IMR-90 (cell line): ENCODE measurements around the gene IKBKE. TPM values are rescaled to one million over a fixed set of nuclear protein-coding genes. Genes with fewer than 3 reads are reported as not detected.

ENCODE experiments used
- ATAC-seq: fragments of 200-7000 bp; cut with Tn5 transposase; 2 replicates; pipeline ENCODE4 v1.9.1; 2020; ENCODE audit warnings: low read depth, mild to moderate bottlenecking, moderate library complexity
- BruUV-seq: library from RNA; stranded (reverse); fragments of 400-500 nt; replicated peaks from 2 replicates; lab custom pipeline; 2021; lab: Mats Ljungman, UMichigan
- CTCF ChIA-PET: fragments of 300-600 bp; formaldehyde crosslinking; extraction: SDS; loops from one replicate; lab custom pipeline; 2021; ENCODE audit warnings: antibody characterized with exemption; lab: Yijun Ruan, JAX
- POLR2A ChIA-PET: fragments of 300-600 bp; sonication (Branson Sonifier 250); formaldehyde crosslinking; loops from one replicate; lab custom pipeline; 2022; ENCODE audit warnings: antibody characterized with exemption; ENCODE audit not compliant: unreplicated experiment; lab: Charles Lee
- DNase-seq: peaks from one replicate; pipeline ENCODE4 v3.0.0; 2013
- H2AFZ ChIP-seq: replicated peaks from 2 replicates; pipeline ENCODE3; 2013; ENCODE audit warnings: low read length, mild to moderate bottlenecking; ENCODE audit not compliant: poor library complexity
- H2AK5ac ChIP-seq: 2 replicates; pipeline ENCODE4 v1.6.1; 2013; ENCODE audit warnings: low read depth, low read length, inconsistent platforms
- H2AK9ac ChIP-seq: replicated peaks from 2 replicates; pipeline ENCODE3; 2013; ENCODE audit warnings: mild to moderate bottlenecking, low read depth, low read length, moderate library complexity; ENCODE audit not compliant: poor library complexity
- H2BK120ac ChIP-seq: 2 replicates; pipeline ENCODE4 v1.6.1; 2013; ENCODE audit warnings: low read depth, low read length, inconsistent platforms
- H2BK15ac ChIP-seq: 3 replicates; pipeline ENCODE4 v1.6.1; 2013; ENCODE audit warnings: low read depth, low read length, inconsistent platforms
- H2BK20ac ChIP-seq: 2 replicates; pipeline ENCODE4 v1.6.1; 2013; ENCODE audit warnings: low read depth, mild to moderate bottlenecking, inconsistent platforms, low read length, moderate library complexity
- H2BK5ac ChIP-seq: 2 replicates; pipeline ENCODE4 v1.6.1; 2013; ENCODE audit warnings: mild to moderate bottlenecking, low read depth, low read length, inconsistent platforms; ENCODE audit not compliant: poor library complexity, severe bottlenecking
- H3K14ac ChIP-seq: replicated peaks from 2 replicates; pipeline ENCODE4 v1.6.1; 2013; ENCODE audit warnings: low read depth, low read length, inconsistent platforms
- H3K18ac ChIP-seq: 2 replicates; pipeline ENCODE4 v1.6.1; 2013; ENCODE audit warnings: low read depth, low read length, control low read depth
- H3K23ac ChIP-seq: 2 replicates; pipeline ENCODE4 v1.6.1; 2013; ENCODE audit warnings: low read depth, low read length, inconsistent platforms
- H3K27ac ChIP-seq: 2 replicates; pipeline ENCODE4 v1.5.1; 2013; ENCODE audit warnings: mild to moderate bottlenecking, control low read depth, low read length; ENCODE audit not compliant: insufficient read depth
- H3K27me3 ChIP-seq: 2 replicates; pipeline ENCODE4 v1.6.1; 2013; ENCODE audit warnings: low read length; ENCODE audit not compliant: control insufficient read depth, insufficient read depth
- H3K36me3 ChIP-seq: 2 replicates; pipeline ENCODE4 v1.6.1; 2013; ENCODE audit warnings: low read length, mixed read lengths; ENCODE audit not compliant: control insufficient read depth, insufficient read depth
- H3K4ac ChIP-seq: 2 replicates; pipeline ENCODE4 v1.6.1; 2013; ENCODE audit warnings: low read depth, low read length, inconsistent platforms
- H3K4me1 ChIP-seq: 2 replicates; pipeline ENCODE4 v1.6.1; 2013; ENCODE audit warnings: low read length, mixed read lengths; ENCODE audit not compliant: control insufficient read depth, insufficient read depth
- H3K4me2 ChIP-seq: 2 replicates; pipeline ENCODE4 v1.6.1; 2013; ENCODE audit warnings: low read depth, mild to moderate bottlenecking, control low read depth, low read length, moderate library complexity
- H3K4me3 ChIP-seq: 2 replicates; pipeline ENCODE4 v1.5.1; 2013; ENCODE audit warnings: low read depth, mild to moderate bottlenecking, control low read depth, low read length, moderate library complexity; ENCODE audit not compliant: insufficient read depth
- H3K56ac ChIP-seq: 2 replicates; pipeline ENCODE4 v1.6.1; 2013; ENCODE audit warnings: low read length, inconsistent platforms; ENCODE audit not compliant: insufficient read depth; ENCODE audit errors: extremely low read depth
- H3K79me1 ChIP-seq, 2 experiments: 2 replicates each; pipeline ENCODE4 v1.6.1; 2013; ENCODE audit warnings: low read length in 2 of 2, inconsistent platforms in 1 of 2, low read depth in 1 of 2
- H3K9ac ChIP-seq: 2 replicates; pipeline ENCODE4 v1.6.1; 2013; ENCODE audit warnings: low read depth, low read length, control low read depth
- H3K9me1 ChIP-seq: 2 replicates; pipeline ENCODE4 v1.6.1; 2013; ENCODE audit warnings: low read length, inconsistent platforms; ENCODE audit not compliant: insufficient read depth
- H3K9me3 ChIP-seq: 2 replicates; pipeline ENCODE4 v1.6.1; 2013; ENCODE audit warnings: low read length; ENCODE audit not compliant: control insufficient read depth, insufficient read depth
- H4K20me1 ChIP-seq: 2 replicates; pipeline ENCODE4 v1.6.1; 2013; ENCODE audit warnings: low read length, inconsistent platforms; ENCODE audit not compliant: insufficient read depth
- H4K5ac ChIP-seq: 2 replicates; pipeline ENCODE4 v1.6.1; 2013; ENCODE audit warnings: mild to moderate bottlenecking, low read depth, low read length, control low read depth
- H4K8ac ChIP-seq, 2 experiments: 2 replicates each; pipeline ENCODE4 v1.6.1; 2013; ENCODE audit warnings: low read depth in 2 of 2, low read length in 2 of 2, control low read depth in 1 of 2, inconsistent platforms in 1 of 2
- H4K91ac ChIP-seq: 2 replicates; pipeline ENCODE4 v1.6.1; 2013; ENCODE audit warnings: low read depth, low read length, inconsistent platforms; ENCODE audit not compliant: insufficient read depth
- BHLHE40 ChIP-seq: fragments of 150-350 bp; IDR thresholded peaks from 2 replicates; pipeline ENCODE4 v1.6.1; 2016; ENCODE audit warnings: mild to moderate bottlenecking, low read depth, low read length
- ELK1 ChIP-seq: fragments of 150-350 bp; IDR thresholded peaks from 2 replicates; pipeline ENCODE4 v1.6.1; 2016; ENCODE audit warnings: low read depth, mild to moderate bottlenecking, low read length, moderate library complexity, borderline replicate concordance
- POLR2A ChIP-seq: IDR thresholded peaks from 2 replicates; pipeline ENCODE4 v1.6.1; 2012; ENCODE audit warnings: mild to moderate bottlenecking, low read depth, low read length
- RAD21 ChIP-seq: IDR thresholded peaks from 2 replicates; pipeline ENCODE4 v1.6.1; 2012; ENCODE audit warnings: low read length, improper control_type of control experiment
- SMC3 ChIP-seq: fragments of 150-350 bp; IDR thresholded peaks from 2 replicates; pipeline ENCODE4 v1.6.1; 2016; ENCODE audit warnings: low read depth, mild to moderate bottlenecking, antibody characterized with exemption, low read length, moderate library complexity
- WGBS, 2 experiments: methylation state at CpG; one replicate each; pipeline versions ENCODE4 v1.1.5 to v1.1.7; 2013; ENCODE audit warnings: missing lambda C conversion rate in 2 of 2; ENCODE audit not compliant: insufficient read length in 1 of 2; ENCODE audit errors: extremely low coverage in 2 of 2; 5-methylcytosine and 5-hydroxymethylcytosine counted together
- dilution Hi-C: fragments of 300-500 bp; cut with HindIII; formaldehyde crosslinking; loops from one replicate; pipeline ENCODE4 v1.14.3; 2018; ENCODE audit warnings: low sequenced_read_pairs; ENCODE audit not compliant: unreplicated experiment
- in situ Hi-C: fragments of 300-500 bp; cut with MboI; formaldehyde crosslinking; loops from 3 replicates; pipeline ENCODE4 v1.14.3; 2019; ENCODE audit warnings: low sequenced_read_pairs, inconsistent platforms, mixed read lengths
- intact Hi-C: fragments of 100-400 bp; cut with micrococcal nuclease; formaldehyde crosslinking; loops from 2 replicates; pipeline ENCODE4 v1.10.0; 2022
- polyA plus RNA-seq, 3 experiments: library from polyadenylated mRNA; depleted of rRNA; stranded (reverse); fragments of >200 nt; gene quantifications; 2 replicates each; pipeline ENCODE4 v1.2.3, GENCODE V29; 2012; ENCODE audit warnings: low replicate concordance in 1 of 3
- total RNA-seq: library from RNA; depleted of rRNA; stranded (reverse); fragments of >200 nt; gene quantifications from 2 replicates; pipeline ENCODE4 v1.2.3, GENCODE V29; 2012
- TF ChIP-seq, protein P1 (sequence below): conservative IDR thresholded peaks from 2 replicates; pipeline ENCODE4 v1.5.1; 2012; ENCODE audit warnings: mild to moderate bottlenecking, low read depth, low read length, improper control_type of control experiment
- TF ChIP-seq, protein P2 (sequence below): fragments of 150-350 bp; IDR thresholded peaks from 2 replicates; pipeline ENCODE4 v1.6.1; 2017; ENCODE audit warnings: mild to moderate bottlenecking, antibody characterized with exemption, low read length, low read depth

The IKBKE gene
- total and polyA plus RNA-seq, 2 of the 4 experiments (the other 2 are of a cell fraction), result 20.3 to 24.0 TPM

DNA sequence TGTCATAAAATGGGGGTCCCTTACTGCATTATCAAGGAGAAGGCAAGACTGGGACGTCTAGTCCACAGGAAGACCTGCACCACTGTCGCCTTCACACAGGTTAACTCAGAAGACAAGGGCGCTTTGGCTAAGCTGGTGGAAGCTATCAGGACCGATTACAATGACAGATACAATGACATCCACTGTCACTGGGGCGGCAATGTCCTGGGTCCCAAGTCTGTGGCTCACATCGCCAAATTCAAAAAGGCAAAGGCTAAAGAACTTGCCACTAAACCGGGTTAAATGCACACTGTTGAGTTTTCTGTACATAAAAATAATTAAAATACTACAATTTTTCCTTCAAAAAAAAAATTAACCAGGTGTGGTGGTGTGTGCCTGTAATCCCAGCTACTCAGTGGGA lies 59.1 kb downstream of the IKBKE start:
- Histone ChIP-seq H2BK5ac (no peak overlapping the region), H3K23ac (no peak overlapping the region), H2BK120ac (no peak overlapping the region), H4K8ac (no peak overlapping the region), H3K4me1 (no peaks in the 10 kb centered on the region), H2AFZ (no peak overlapping the region), H2AK5ac (no peak overlapping the region), H2AK9ac (no peak overlapping the region), H3K4me2 (no peak overlapping the region), H3K56ac (no peak overlapping the region), H3K9me3 (no peaks in the 10 kb centered on the region), H3K14ac (no peak overlapping the region), H4K5ac (no peak overlapping the region), H3K9ac (no peak overlapping the region), H3K27ac (no peak overlapping the region), H3K4me3 (no peak overlapping the region), H2BK15ac (no peak overlapping the region), H3K18ac (no peak overlapping the region), H3K4ac (no peak overlapping the region), H3K79me1 (no peaks in the 10 kb centered on the region), H4K91ac (no peak overlapping the region), H3K36me3 (no peaks in the 10 kb centered on the region), H4K20me1 (no peaks in the 10 kb centered on the region; the same call in 1 of the 2 replicates), H3K27me3 (peaks cover 3% of the 10 kb centered on the region), H3K9me1 (peaks cover 3% of the 10 kb centered on the region), H2BK20ac (no peak overlapping the region)
- DNase-seq (no peak), ATAC-seq (no peak)
- intact Hi-C loops (no loop called here), dilution Hi-C loops (no loop called here), in situ Hi-C loops (no loop called here)
- no peak for TF ChIP-seq ELK1
- TF ChIP-seq, protein P1, sequence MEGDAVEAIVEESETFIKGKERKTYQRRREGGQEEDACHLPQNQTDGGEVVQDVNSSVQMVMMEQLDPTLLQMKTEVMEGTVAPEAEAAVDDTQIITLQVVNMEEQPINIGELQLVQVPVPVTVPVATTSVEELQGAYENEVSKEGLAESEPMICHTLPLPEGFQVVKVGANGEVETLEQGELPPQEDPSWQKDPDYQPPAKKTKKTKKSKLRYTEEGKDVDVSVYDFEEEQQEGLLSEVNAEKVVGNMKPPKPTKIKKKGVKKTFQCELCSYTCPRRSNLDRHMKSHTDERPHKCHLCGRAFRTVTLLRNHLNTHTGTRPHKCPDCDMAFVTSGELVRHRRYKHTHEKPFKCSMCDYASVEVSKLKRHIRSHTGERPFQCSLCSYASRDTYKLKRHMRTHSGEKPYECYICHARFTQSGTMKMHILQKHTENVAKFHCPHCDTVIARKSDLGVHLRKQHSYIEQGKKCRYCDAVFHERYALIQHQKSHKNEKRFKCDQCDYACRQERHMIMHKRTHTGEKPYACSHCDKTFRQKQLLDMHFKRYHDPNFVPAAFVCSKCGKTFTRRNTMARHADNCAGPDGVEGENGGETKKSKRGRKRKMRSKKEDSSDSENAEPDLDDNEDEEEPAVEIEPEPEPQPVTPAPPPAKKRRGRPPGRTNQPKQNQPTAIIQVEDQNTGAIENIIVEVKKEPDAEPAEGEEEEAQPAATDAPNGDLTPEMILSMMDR, result no peak
- TF ChIP-seq, protein P2, sequence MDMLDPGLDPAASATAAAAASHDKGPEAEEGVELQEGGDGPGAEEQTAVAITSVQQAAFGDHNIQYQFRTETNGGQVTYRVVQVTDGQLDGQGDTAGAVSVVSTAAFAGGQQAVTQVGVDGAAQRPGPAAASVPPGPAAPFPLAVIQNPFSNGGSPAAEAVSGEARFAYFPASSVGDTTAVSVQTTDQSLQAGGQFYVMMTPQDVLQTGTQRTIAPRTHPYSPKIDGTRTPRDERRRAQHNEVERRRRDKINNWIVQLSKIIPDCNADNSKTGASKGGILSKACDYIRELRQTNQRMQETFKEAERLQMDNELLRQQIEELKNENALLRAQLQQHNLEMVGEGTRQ, result no peak
- TF ChIP-seq POLR2A, result no peak
- no peak for TF ChIP-seq BHLHE40
- no peak for TF ChIP-seq RAD21
- TF ChIP-seq SMC3, result no peak
- WGBS, 2 experiments, result 80% methylated on average over 1 of the region's 7 CpGs; no CpG with 5 or more reads in 1 of the 2 experiments
- CTCF ChIA-PET, result no interaction called here
- POLR2A ChIA-PET, result no interaction called here
- no TSS peak for BruUV-seq
